IMR-90 (cell line): Measurements from ENCODE around the gene ATP13A5. TPM values are rescaled to one million over a fixed set of nuclear protein-coding genes. Genes with fewer than 3 reads are reported as not detected.

Source experiments
- ATAC-seq: fragments of 200-7000 bp; cut with Tn5 transposase; 2 replicates; pipeline ENCODE4 v1.9.1; 2020; ENCODE audit warnings: low read depth, mild to moderate bottlenecking, moderate library complexity
- BruUV-seq: library from RNA; stranded (reverse); fragments of 400-500 nt; replicated peaks from 2 replicates; lab custom pipeline; 2021; lab: Mats Ljungman, UMichigan
- CTCF ChIA-PET: fragments of 300-600 bp; formaldehyde crosslinking; extraction: SDS; loops from one replicate; lab custom pipeline; 2021; ENCODE audit warnings: antibody characterized with exemption; lab: Yijun Ruan, JAX
- POLR2A ChIA-PET: fragments of 300-600 bp; sonication (Branson Sonifier 250); formaldehyde crosslinking; loops from one replicate; lab custom pipeline; 2022; ENCODE audit warnings: antibody characterized with exemption; ENCODE audit not compliant: unreplicated experiment; lab: Charles Lee
- DNase-seq: peaks from one replicate; pipeline ENCODE4 v3.0.0; 2013
- H2AFZ ChIP-seq: replicated peaks from 2 replicates; pipeline ENCODE3; 2013; ENCODE audit warnings: low read length, mild to moderate bottlenecking; ENCODE audit not compliant: poor library complexity
- H2AK5ac ChIP-seq: 2 replicates; pipeline ENCODE4 v1.6.1; 2013; ENCODE audit warnings: low read depth, low read length, inconsistent platforms
- H2AK9ac ChIP-seq: replicated peaks from 2 replicates; pipeline ENCODE3; 2013; ENCODE audit warnings: mild to moderate bottlenecking, low read depth, low read length, moderate library complexity; ENCODE audit not compliant: poor library complexity
- H2BK120ac ChIP-seq: 2 replicates; pipeline ENCODE4 v1.6.1; 2013; ENCODE audit warnings: low read depth, low read length, inconsistent platforms
- H2BK15ac ChIP-seq: 3 replicates; pipeline ENCODE4 v1.6.1; 2013; ENCODE audit warnings: low read depth, low read length, inconsistent platforms
- H2BK20ac ChIP-seq: 2 replicates; pipeline ENCODE4 v1.6.1; 2013; ENCODE audit warnings: low read depth, mild to moderate bottlenecking, inconsistent platforms, low read length, moderate library complexity
- H2BK5ac ChIP-seq: 2 replicates; pipeline ENCODE4 v1.6.1; 2013; ENCODE audit warnings: mild to moderate bottlenecking, low read depth, low read length, inconsistent platforms; ENCODE audit not compliant: poor library complexity, severe bottlenecking
- H3K14ac ChIP-seq: replicated peaks from 2 replicates; pipeline ENCODE4 v1.6.1; 2013; ENCODE audit warnings: low read depth, low read length, inconsistent platforms
- H3K18ac ChIP-seq: 2 replicates; pipeline ENCODE4 v1.6.1; 2013; ENCODE audit warnings: low read depth, low read length, control low read depth
- H3K23ac ChIP-seq: 2 replicates; pipeline ENCODE4 v1.6.1; 2013; ENCODE audit warnings: low read depth, low read length, inconsistent platforms
- H3K27ac ChIP-seq: 2 replicates; pipeline ENCODE4 v1.5.1; 2013; ENCODE audit warnings: mild to moderate bottlenecking, control low read depth, low read length; ENCODE audit not compliant: insufficient read depth
- H3K27me3 ChIP-seq: 2 replicates; pipeline ENCODE4 v1.6.1; 2013; ENCODE audit warnings: low read length; ENCODE audit not compliant: control insufficient read depth, insufficient read depth
- H3K36me3 ChIP-seq: 2 replicates; pipeline ENCODE4 v1.6.1; 2013; ENCODE audit warnings: low read length, mixed read lengths; ENCODE audit not compliant: control insufficient read depth, insufficient read depth
- H3K4ac ChIP-seq: 2 replicates; pipeline ENCODE4 v1.6.1; 2013; ENCODE audit warnings: low read depth, low read length, inconsistent platforms
- H3K4me1 ChIP-seq: 2 replicates; pipeline ENCODE4 v1.6.1; 2013; ENCODE audit warnings: low read length, mixed read lengths; ENCODE audit not compliant: control insufficient read depth, insufficient read depth
- H3K4me2 ChIP-seq: 2 replicates; pipeline ENCODE4 v1.6.1; 2013; ENCODE audit warnings: low read depth, mild to moderate bottlenecking, control low read depth, low read length, moderate library complexity
- H3K4me3 ChIP-seq: 2 replicates; pipeline ENCODE4 v1.5.1; 2013; ENCODE audit warnings: low read depth, mild to moderate bottlenecking, control low read depth, low read length, moderate library complexity; ENCODE audit not compliant: insufficient read depth
- H3K56ac ChIP-seq: 2 replicates; pipeline ENCODE4 v1.6.1; 2013; ENCODE audit warnings: low read length, inconsistent platforms; ENCODE audit not compliant: insufficient read depth; ENCODE audit errors: extremely low read depth
- H3K79me1 ChIP-seq, 2 experiments: 2 replicates each; pipeline ENCODE4 v1.6.1; 2013; ENCODE audit warnings: low read length in 2 of 2, inconsistent platforms in 1 of 2, low read depth in 1 of 2
- H3K9ac ChIP-seq: 2 replicates; pipeline ENCODE4 v1.6.1; 2013; ENCODE audit warnings: low read depth, low read length, control low read depth
- H3K9me1 ChIP-seq: 2 replicates; pipeline ENCODE4 v1.6.1; 2013; ENCODE audit warnings: low read length, inconsistent platforms; ENCODE audit not compliant: insufficient read depth
- H3K9me3 ChIP-seq: 2 replicates; pipeline ENCODE4 v1.6.1; 2013; ENCODE audit warnings: low read length; ENCODE audit not compliant: control insufficient read depth, insufficient read depth
- H4K20me1 ChIP-seq: 2 replicates; pipeline ENCODE4 v1.6.1; 2013; ENCODE audit warnings: low read length, inconsistent platforms; ENCODE audit not compliant: insufficient read depth
- H4K5ac ChIP-seq: 2 replicates; pipeline ENCODE4 v1.6.1; 2013; ENCODE audit warnings: mild to moderate bottlenecking, low read depth, low read length, control low read depth
- H4K8ac ChIP-seq, 2 experiments: 2 replicates each; pipeline ENCODE4 v1.6.1; 2013; ENCODE audit warnings: low read depth in 2 of 2, low read length in 2 of 2, control low read depth in 1 of 2, inconsistent platforms in 1 of 2
- H4K91ac ChIP-seq: 2 replicates; pipeline ENCODE4 v1.6.1; 2013; ENCODE audit warnings: low read depth, low read length, inconsistent platforms; ENCODE audit not compliant: insufficient read depth
- BHLHE40 ChIP-seq: fragments of 150-350 bp; IDR thresholded peaks from 2 replicates; pipeline ENCODE4 v1.6.1; 2016; ENCODE audit warnings: mild to moderate bottlenecking, low read depth, low read length
- CEBPB ChIP-seq: IDR thresholded peaks from 2 replicates; pipeline ENCODE4 v1.6.1; 2012; ENCODE audit warnings: low read depth, low read length, improper control_type of control experiment
- CHD1 ChIP-seq: IDR thresholded peaks from 2 replicates; pipeline ENCODE4 v1.6.1; 2012; ENCODE audit warnings: low read depth, low read length, improper control_type of control experiment
- CTCF ChIP-seq: conservative IDR thresholded peaks from 2 replicates; pipeline ENCODE4 v1.5.1; 2012; ENCODE audit warnings: mild to moderate bottlenecking, low read depth, low read length, improper control_type of control experiment
- ELK1 ChIP-seq: fragments of 150-350 bp; IDR thresholded peaks from 2 replicates; pipeline ENCODE4 v1.6.1; 2016; ENCODE audit warnings: low read depth, mild to moderate bottlenecking, low read length, moderate library complexity, borderline replicate concordance
- FOS ChIP-seq: fragments of 150-350 bp; IDR thresholded peaks from 2 replicates; pipeline ENCODE4 v1.6.1; 2016; ENCODE audit warnings: low read depth, low read length
- MAFK ChIP-seq: IDR thresholded peaks from 2 replicates; pipeline ENCODE4 v1.6.1; 2012; ENCODE audit warnings: low read depth, low read length, improper control_type of control experiment
- MAZ ChIP-seq: IDR thresholded peaks from 2 replicates; pipeline ENCODE4 v1.6.1; 2012; ENCODE audit warnings: low read depth, mild to moderate bottlenecking, low read length, improper control_type of control experiment, moderate library complexity, borderline replicate concordance
- MXI1 ChIP-seq: IDR thresholded peaks from 2 replicates; pipeline ENCODE4 v1.6.1; 2012; ENCODE audit warnings: low read depth, mild to moderate bottlenecking, low read length, moderate library complexity, borderline replicate concordance
- NFE2L2 ChIP-seq: fragments of 150-350 bp; IDR thresholded peaks from 2 replicates; pipeline ENCODE4 v1.6.1; 2016; ENCODE audit warnings: low read depth, mild to moderate bottlenecking, low read length
- POLR2A ChIP-seq: IDR thresholded peaks from 2 replicates; pipeline ENCODE4 v1.6.1; 2012; ENCODE audit warnings: mild to moderate bottlenecking, low read depth, low read length
- RAD21 ChIP-seq: IDR thresholded peaks from 2 replicates; pipeline ENCODE4 v1.6.1; 2012; ENCODE audit warnings: low read length, improper control_type of control experiment
- RCOR1 ChIP-seq: IDR thresholded peaks from 2 replicates; pipeline ENCODE4 v1.6.1; 2012; ENCODE audit warnings: mild to moderate bottlenecking, low read length, improper control_type of control experiment; ENCODE audit not compliant: insufficient replicate concordance
- RFX5 ChIP-seq: IDR thresholded peaks from 2 replicates; pipeline ENCODE4 v1.8.0; 2012; ENCODE audit warnings: low read depth, mild to moderate bottlenecking, low read length, moderate library complexity
- SMC3 ChIP-seq: fragments of 150-350 bp; IDR thresholded peaks from 2 replicates; pipeline ENCODE4 v1.6.1; 2016; ENCODE audit warnings: low read depth, mild to moderate bottlenecking, antibody characterized with exemption, low read length, moderate library complexity
- USF2 ChIP-seq: fragments of 150-350 bp; IDR thresholded peaks from 2 replicates; pipeline ENCODE4 v1.6.1; 2017; ENCODE audit warnings: mild to moderate bottlenecking, antibody characterized with exemption, low read length, low read depth
- WGBS, 2 experiments: methylation state at CpG; one replicate each; pipeline versions ENCODE4 v1.1.5 to v1.1.7; 2013; ENCODE audit warnings: missing lambda C conversion rate in 2 of 2; ENCODE audit not compliant: insufficient read length in 1 of 2; ENCODE audit errors: extremely low coverage in 2 of 2; 5-methylcytosine and 5-hydroxymethylcytosine counted together
- dilution Hi-C: fragments of 300-500 bp; cut with HindIII; formaldehyde crosslinking; loops from one replicate; pipeline ENCODE4 v1.14.3; 2018; ENCODE audit warnings: low sequenced_read_pairs; ENCODE audit not compliant: unreplicated experiment
- in situ Hi-C: fragments of 300-500 bp; cut with MboI; formaldehyde crosslinking; loops from 3 replicates; pipeline ENCODE4 v1.14.3; 2019; ENCODE audit warnings: low sequenced_read_pairs, inconsistent platforms, mixed read lengths
- intact Hi-C: fragments of 100-400 bp; cut with micrococcal nuclease; formaldehyde crosslinking; loops from 2 replicates; pipeline ENCODE4 v1.10.0; 2022
- polyA plus RNA-seq, 3 experiments: library from polyadenylated mRNA; depleted of rRNA; stranded (reverse); fragments of >200 nt; gene quantifications; 2 replicates each; pipeline ENCODE4 v1.2.3, GENCODE V29; 2012; ENCODE audit warnings: low replicate concordance in 1 of 3
- total RNA-seq: library from RNA; depleted of rRNA; stranded (reverse); fragments of >200 nt; gene quantifications from 2 replicates; pipeline ENCODE4 v1.2.3, GENCODE V29; 2012

The ATP13A5 gene
- total and polyA plus RNA-seq, 2 of the 4 experiments (the other 2 are of a cell fraction): not detected

- H2AFZ ChIP-seq: no peak overlapping the region
- no peak overlapping the region for H4K5ac ChIP-seq
- no TSS peak for BruUV-seq
- no peaks in the 10 kb centered on the region for H3K9me1 ChIP-seq
- CTCF ChIA-PET: no interaction called here
- no peaks in the 10 kb centered on the region for H3K36me3 ChIP-seq
- TF ChIP-seq RFX5 (no peak), MAFK (no peak), MAZ (no peak), MXI1 (no peak), RAD21 (no peak), RCOR1 (no peak), FOS (no peak), CTCF (no peak), CEBPB (no peak), ELK1 (no peak), NFE2L2 (no peak), SMC3 (no peak), POLR2A (no peak), CHD1 (no peak), BHLHE40 (no peak), USF2 (no peak)
- peaks cover 5% of the 10 kb centered on the region; the same call in 1 of the 2 replicates for H3K9me3 ChIP-seq
- no peak overlapping the region for H2BK5ac ChIP-seq
- H3K79me1 ChIP-seq: no peaks in the 10 kb centered on the region
- no peak overlapping the region for H3K56ac ChIP-seq
- no peak overlapping the region for H3K27ac ChIP-seq
- H4K91ac ChIP-seq: no peak overlapping the region
- no peak overlapping the region for H3K23ac ChIP-seq
- POLR2A ChIA-PET: no interaction called here
- H3K4ac ChIP-seq: no peak overlapping the region
- H2AK5ac ChIP-seq: no peak overlapping the region
- no peak overlapping the region for H3K4me3 ChIP-seq
- no peak overlapping the region for H4K8ac ChIP-seq
- H4K20me1 ChIP-seq: no peaks in the 10 kb centered on the region
- no peak overlapping the region for H3K9ac ChIP-seq
- in situ Hi-C loops: no loop called here
- no peak overlapping the region for H2AK9ac ChIP-seq
- H3K14ac ChIP-seq: no peak overlapping the region
- no peak overlapping the region for H2BK15ac ChIP-seq
- intact Hi-C loops: no loop called here
- H3K4me1 ChIP-seq: no peaks in the 10 kb centered on the region
- no peak overlapping the region for H3K4me2 ChIP-seq
- no CpG with 5 or more reads among the region's 3 CpGs for WGBS, 2 experiments
- no peak overlapping the region for H3K18ac ChIP-seq
- no peaks in the 10 kb centered on the region for H3K27me3 ChIP-seq
- DNase-seq: no peak
- no peak for ATAC-seq
- dilution Hi-C loops: no loop called here
- no peak overlapping the region for H2BK120ac ChIP-seq
- H2BK20ac ChIP-seq: no peak overlapping the region
These were observed 64.4 kb downstream of the ATP13A5 start for GRCh38 chr3:193314161-193314560.
